Activated T-cell treated with anti-CD3 and anti-CD28 coated beads for 1 hour (primary cell): ENCODE measurements around the gene LRP1B.

Source experiments
- DNase-seq: peaks from one replicate; pipeline ENCODE4 v3.0.0-alpha.2; 2020; ENCODE audit warnings: low read depth

Gene LRP1B

DNA sequence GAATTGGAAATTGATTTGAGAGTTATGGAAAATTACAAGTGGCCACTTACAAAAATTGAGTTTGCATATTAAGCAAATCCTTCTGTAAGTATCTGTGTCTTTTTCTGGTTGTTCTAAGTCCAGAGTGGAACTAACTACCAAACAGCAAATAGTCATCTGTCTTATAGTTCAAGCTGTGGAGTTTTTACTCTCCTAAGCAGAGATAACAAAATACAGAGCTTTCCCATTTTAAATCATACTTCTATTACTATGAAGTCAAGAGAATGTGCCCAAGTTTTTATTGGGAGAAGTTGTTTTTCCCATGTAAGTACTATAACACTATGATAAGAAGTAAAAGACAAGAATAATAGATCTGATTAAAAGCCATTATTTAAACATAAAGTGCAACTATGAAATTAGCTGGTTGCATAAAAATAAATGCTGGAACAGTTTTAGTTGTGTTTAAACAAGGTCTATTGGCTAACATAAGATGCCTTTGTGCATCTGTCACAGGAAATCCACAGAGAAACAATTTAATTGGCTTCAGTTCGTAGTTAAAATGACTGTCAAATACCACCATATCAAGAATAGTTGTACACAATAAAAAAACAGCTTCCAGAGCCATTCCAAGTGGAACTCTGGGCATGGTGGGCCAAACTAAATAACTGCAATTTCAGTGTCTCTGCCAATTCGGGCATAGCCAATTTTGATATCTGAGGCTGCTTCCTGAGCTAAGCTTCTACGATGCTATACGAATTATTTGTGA is 1883.2 kb downstream of the LRP1B start:
- no peak for DNase-seq

GRCh38 chr2:140246957-140247356 is 1883.9 kb downstream of the LRP1B start:
- DNase-seq, result no peak

- DNase-seq, result no peak
Observed at GRCh38 chr2:140246058-140246457, 1884.8 kb downstream of the LRP1B start.

GRCh38 chr2:140242889-140243288 is 1887.9 kb downstream of the LRP1B start:
- DNase-seq, result no peak

- no peak for DNase-seq
Observed at GRCh38 chr2:140234116-140234515, 1896.7 kb downstream of the LRP1B start.

- DNase-seq, result no peak
Observed at GRCh38 chr2:140210963-140211362, 1919.9 kb downstream of the LRP1B start.

DNA sequence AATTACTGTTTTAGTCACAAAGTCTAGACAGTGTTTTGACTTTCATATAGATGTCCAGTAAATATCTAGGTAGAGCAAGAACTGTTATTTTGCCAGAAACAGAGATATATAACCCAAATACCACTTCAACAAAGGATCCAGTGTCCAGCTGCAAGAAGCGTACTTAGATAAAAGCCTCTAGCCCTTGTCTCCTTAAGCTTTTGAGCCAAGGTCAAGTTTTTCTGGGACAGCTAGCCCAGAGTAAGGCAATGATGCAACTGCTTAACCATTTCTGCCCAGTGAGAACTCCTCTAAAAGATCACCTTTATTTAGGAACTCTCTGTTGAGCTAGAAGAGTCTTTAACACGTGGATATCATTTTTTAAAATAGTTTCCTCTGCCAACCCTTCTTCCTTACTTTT is 1925.7 kb downstream of the LRP1B start:
- no peak for DNase-seq

DNA sequence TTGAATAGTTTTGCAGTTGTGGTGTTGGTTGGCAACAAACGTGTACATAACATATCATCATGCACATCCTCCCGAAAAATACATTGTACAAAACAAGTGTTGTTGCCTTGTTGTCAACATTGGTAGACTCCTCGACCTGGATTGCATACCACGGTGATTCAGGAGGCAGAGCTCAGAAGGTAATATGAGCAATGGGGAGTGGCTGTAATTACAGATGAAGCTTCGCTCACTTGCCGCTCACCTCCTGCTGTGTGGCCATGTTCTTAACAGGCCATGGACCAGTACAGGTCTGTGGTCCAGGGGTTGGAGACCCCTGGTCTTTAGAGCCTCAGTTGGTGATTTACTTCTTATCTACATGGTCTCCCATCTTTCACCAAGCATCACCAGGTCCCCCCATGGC is 1927.5 kb downstream of the LRP1B start:
- no peak for DNase-seq

DNA sequence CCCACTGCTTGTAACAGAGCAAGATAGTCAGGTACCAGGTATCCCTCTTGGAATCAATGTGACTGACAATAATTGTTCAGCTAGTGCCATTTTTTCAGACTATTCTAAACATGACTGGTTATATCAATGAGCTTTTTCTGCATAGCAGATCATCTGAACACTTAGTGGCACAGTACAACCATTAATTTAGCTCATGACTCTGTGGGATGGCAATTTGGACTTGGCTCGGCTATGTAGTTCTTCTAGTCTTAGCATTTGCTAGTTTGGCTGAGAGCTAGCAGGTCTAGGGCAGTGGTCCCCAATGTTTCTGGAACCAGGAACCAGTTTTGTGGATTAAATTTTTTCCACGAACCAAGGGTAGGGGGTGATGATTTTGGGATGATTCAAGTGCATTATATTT is 1929.2 kb downstream of the LRP1B start:
- no peak for DNase-seq

- no peak for DNase-seq
Observed at GRCh38 chr2:140200764-140201163, 1930.1 kb downstream of the LRP1B start.

GRCh38 chr2:140200307-140200706 is 1930.5 kb downstream of the LRP1B start:
- DNase-seq, result no peak

DNA sequence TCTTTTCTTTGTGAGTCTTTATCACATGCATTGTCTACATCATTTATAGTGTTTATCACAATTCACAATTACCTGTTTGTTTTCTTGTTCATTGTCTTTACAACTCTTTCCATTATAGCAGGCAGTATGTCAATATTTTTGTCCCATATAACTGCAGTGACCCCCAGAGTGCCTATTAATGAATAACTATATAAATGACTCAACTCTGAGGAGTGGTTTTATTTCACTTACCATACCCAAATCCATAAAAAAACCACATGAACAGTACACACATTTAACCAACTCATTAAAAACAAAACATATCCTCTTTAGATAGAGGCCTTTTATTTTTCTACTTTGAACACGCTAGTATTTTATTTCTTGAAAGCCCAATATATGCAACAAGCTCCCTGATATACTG is 1931.5 kb downstream of the LRP1B start:
- DNase-seq, result no peak

- no peak for DNase-seq
Observed at GRCh38 chr2:140187086-140187485, 1943.7 kb downstream of the LRP1B start.

DNA sequence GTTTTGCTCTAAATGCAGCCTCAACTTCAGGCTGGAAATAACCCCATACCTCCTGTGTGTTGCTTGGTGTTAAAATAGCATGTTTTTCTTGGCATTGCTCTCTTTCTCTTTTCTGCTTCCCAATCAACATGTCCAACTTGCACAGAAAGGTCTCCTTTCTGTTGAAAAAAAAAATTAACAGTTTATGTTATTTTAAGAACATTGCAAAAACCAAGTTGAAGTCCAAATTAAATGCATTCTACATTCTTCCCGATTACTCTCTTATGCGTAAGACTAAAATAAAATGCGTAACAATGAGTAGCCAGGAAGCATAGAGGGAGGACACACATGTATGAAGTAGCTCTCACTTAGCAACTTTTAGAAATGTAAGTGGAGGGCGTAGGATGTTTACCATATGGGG is 1944.5 kb downstream of the LRP1B start:
- DNase-seq, result no peak

DNA sequence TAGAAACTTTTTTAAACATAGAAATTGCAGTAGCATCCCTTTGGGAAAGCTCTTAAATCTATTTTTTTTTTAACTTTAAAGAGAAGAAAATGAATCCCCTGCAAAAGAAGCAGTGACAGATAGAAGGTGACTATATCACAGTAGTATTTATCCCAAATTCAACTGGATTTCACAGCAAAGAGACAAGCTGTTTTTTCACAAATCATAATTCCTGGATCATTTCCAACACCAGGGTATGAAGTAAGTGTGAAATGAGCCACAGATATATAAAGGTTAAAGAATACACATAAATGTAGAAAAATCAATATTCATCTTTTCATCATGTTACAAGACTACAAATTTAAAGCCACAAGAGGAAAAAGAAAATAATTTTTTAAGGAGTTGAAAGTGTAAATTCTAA is 1945.7 kb downstream of the LRP1B start:
- no peak for DNase-seq

GRCh38 chr2:140183056-140183765 is 1947.6 kb downstream of the LRP1B start:
- no peak for DNase-seq
